K562 (cell line): ENCODE measurements around the gene PPFIA3. TPM values are rescaled to one million over a fixed set of nuclear protein-coding genes. Genes with fewer than 3 reads are reported as not detected.

Experiments
- CREM ChIP-seq: IDR thresholded peaks from 2 replicates; pipeline ENCODE4 v1.6.1; 2014; ENCODE audit warnings: antibody characterized with exemption, low read depth
- DIDO1 ChIP-seq: fragments of 450-650 bp; IDR thresholded peaks from 2 replicates; pipeline ENCODE4 v1.6.1; 2016; ENCODE audit warnings: low read depth, missing biosample characterization, missing genetic modification characterization
- SAFB2 ChIP-seq: fragments of 200-400 bp; formaldehyde crosslinking; IDR thresholded peaks from 2 replicates; pipeline ENCODE4 v1.6.1; 2018; ENCODE audit warnings: borderline replicate concordance, low read length, low read depth, moderate library complexity; ENCODE audit not compliant: severe bottlenecking
- SREBF2 ChIP-seq: sonication (generic); formaldehyde crosslinking; IDR thresholded peaks from 2 replicates; pipeline ENCODE4 v1.4.0; 2020; ENCODE audit warnings: mild to moderate bottlenecking, missing genetic modification reagents
- YY1 ChIP-seq, 3 experiments: IDR thresholded peaks; 2 replicates each; pipeline ENCODE4 v1.6.1; 2011; ENCODE audit warnings: low read length in 2 of 3, mild to moderate bottlenecking in 2 of 3, moderate library complexity in 2 of 3, borderline replicate concordance in 1 of 3, control low read depth in 1 of 3, low read depth in 1 of 3; ENCODE audit not compliant: insufficient read depth in 3 of 3, insufficient replicate concordance in 2 of 3, control insufficient read depth in 1 of 3, insufficient read length in 1 of 3; ENCODE audit errors: extremely low read depth in 1 of 3
- ZFP36 ChIP-seq: fragments of 150-350 bp; IDR thresholded peaks from 2 replicates; pipeline ENCODE4 v1.6.1; 2018; ENCODE audit warnings: low read length, low read depth; ENCODE audit not compliant: partially characterized antibody
- ZNF143 ChIP-seq: sonication (generic); formaldehyde crosslinking; IDR thresholded peaks from 2 replicates; pipeline ENCODE4 v1.9.0; 2022; ENCODE audit warnings: mild to moderate bottlenecking, missing genetic modification reagents
- ZNF41 ChIP-seq: fragments of 250-450 bp; sonication (Bioruptor Pico); conservative IDR thresholded peaks from 2 replicates; pipeline ENCODE4 v1.4.0; 2020; ENCODE audit warnings: mild to moderate bottlenecking
- polyA plus RNA-seq, 8 experiments: library from polyadenylated mRNA; depleted of rRNA in 4 of 8; stranded (reverse) in 5 of 8; unstranded in 3 of 8; fragments of >200 nt; fragmentation: Nextera tagmentation in 2 of 8; fragmentation: Illumina TruSeq in 1 of 8; extraction: Ambion mirVana in 2 of 8; extraction: Trizol in 1 of 8; gene quantifications; 2 replicates each; pipeline versions ENCODE4 v1.2.1 to v1.2.3, GENCODE V29; 2011 to 2014; ENCODE audit warnings: inconsistent platforms in 1 of 8, missing spikeins in 1 of 8
- total RNA-seq, 7 experiments: library from RNA; depleted of rRNA in 6 of 7; stranded (reverse); fragments of >200 nt in 6 of 7; fragmentation: Illumina TruSeq in 2 of 7; extraction: Trizol in 2 of 7; gene quantifications; 2 replicates each; pipeline versions ENCODE4 v1.2.1 to v1.2.3, GENCODE V29; 2011 to 2021; ENCODE audit warnings: low replicate concordance in 1 of 7
- TF ChIP-seq, protein P1 (sequence below), 2 experiments: fragments of 450-650 bp; IDR thresholded peaks; 2 replicates each; pipeline ENCODE4 v1.6.1; 2016
- TF ChIP-seq, protein P2 (sequence below): fragments of 250-450 bp; sonication (Bioruptor Pico); IDR thresholded peaks from 2 replicates; pipeline ENCODE4 v1.8.0; 2022; ENCODE audit warnings: moderate library complexity, mild to moderate bottlenecking, inconsistent platforms

PPFIA3 gene
- total and polyA plus RNA-seq, 9 of the 15 experiments (the other 6 are each of a cell fraction or from before 2014, with no cell fraction given) = 0.10 to 53.0 (median 17.6) TPM

DNA sequence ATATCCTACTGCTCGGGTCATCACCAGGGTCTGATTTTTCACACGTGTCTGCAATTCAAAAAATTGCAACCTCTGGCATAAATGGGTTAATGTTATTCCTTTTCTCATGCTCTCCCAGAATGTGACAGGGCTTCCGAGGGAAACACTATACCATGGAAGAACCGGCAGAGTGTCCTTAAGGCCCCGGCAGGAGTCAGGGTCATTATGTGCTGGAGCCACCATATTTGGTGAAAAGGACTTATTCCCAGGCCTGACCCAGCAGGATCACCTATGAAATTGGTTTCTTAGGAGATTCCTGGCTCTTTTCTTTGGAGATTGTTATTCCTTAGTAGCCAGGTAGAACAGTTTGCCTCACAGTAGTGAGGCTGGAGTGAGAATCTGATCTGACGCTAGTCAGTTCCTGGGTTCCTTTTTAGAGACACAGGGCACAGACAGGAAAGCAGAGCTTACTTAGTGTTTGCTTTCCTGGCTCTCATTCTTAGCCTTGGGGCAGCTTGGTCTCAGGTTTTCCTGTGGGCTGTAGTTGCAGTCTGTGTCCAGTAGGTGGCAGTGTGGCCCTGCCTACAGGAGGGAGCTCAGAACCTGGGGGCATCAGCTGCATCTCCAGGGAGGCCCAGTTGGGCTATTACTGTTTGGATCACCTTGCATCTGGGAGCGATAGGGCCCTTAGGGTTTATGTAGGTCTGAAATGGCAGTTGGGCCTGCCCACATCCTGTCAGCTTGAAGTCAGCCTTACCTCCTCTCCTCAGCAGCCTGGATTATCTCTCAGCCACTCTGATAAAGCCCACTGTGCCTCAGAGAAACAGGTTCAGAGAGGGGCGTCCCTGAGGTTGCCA is 21.7 kb upstream of the PPFIA3 start (continued):
- TF ChIP-seq YY1 (IDR thresholded peaks at IDR 0.05; ENCODE audit: borderline replicate concordance in 1 of 3, control insufficient read depth in 1 of 3, extremely low read depth in 1 of 3, insufficient read depth in 3 of 3, insufficient read length in 1 of 3, insufficient replicate concordance in 2 of 3, low read depth in 1 of 3, low read length in 2 of 3) = no peak
- TF ChIP-seq ZFP36 = no peak
- no peak for TF ChIP-seq ZNF41 (CRISPR knock-in tag)
- TF ChIP-seq SREBF2 (CRISPR knock-in tag) = no peak
- TF ChIP-seq, protein P1, sequence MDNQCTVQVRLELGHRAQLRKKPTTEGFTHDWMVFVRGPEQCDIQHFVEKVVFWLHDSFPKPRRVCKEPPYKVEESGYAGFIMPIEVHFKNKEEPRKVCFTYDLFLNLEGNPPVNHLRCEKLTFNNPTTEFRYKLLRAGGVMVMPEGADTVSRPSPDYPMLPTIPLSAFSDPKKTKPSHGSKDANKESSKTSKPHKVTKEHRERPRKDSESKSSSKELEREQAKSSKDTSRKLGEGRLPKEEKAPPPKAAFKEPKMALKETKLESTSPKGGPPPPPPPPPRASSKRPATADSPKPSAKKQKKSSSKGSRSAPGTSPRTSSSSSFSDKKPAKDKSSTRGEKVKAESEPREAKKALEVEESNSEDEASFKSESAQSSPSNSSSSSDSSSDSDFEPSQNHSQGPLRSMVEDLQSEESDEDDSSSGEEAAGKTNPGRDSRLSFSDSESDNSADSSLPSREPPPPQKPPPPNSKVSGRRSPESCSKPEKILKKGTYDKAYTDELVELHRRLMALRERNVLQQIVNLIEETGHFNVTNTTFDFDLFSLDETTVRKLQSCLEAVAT (IDR thresholded peaks at IDR 0.05) = no peak
- no peak for TF ChIP-seq SAFB2
- TF ChIP-seq CREM = 0 out of 2 replicates have a peak, but pooled peaks have one; percentile 41
- TF ChIP-seq, protein P2, sequence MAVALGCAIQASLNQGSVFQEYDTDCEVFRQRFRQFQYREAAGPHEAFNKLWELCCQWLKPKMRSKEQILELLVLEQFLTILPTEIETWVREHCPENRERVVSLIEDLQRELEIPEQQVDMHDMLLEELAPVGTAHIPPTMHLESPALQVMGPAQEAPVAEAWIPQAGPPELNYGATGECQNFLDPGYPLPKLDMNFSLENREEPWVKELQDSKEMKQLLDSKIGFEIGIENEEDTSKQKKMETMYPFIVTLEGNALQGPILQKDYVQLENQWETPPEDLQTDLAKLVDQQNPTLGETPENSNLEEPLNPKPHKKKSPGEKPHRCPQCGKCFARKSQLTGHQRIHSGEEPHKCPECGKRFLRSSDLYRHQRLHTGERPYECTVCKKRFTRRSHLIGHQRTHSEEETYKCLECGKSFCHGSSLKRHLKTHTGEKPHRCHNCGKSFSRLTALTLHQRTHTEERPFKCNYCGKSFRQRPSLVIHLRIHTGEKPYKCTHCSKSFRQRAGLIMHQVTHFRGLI = no peak
- no peak for TF ChIP-seq DIDO1
- no peak for TF ChIP-seq ZNF143 (CRISPR knock-in tag)
